Activated CD8-positive, alpha-beta memory T cell treated with anti-CD3 and anti-CD28 coated beads for 1 hour (primary cell): ENCODE results near the gene TSEN54.
A peak's percentile ranks its signal among the peaks of the same experiment; 100 is the strongest.
"Not testable (repeated sequence)": the region's sequence is repeated elsewhere in the genome, so short reads cannot be mapped to it uniquely, and the experiment has no call there.

Source experiments
- DNase-seq, 2 donors: peaks; one replicate each; pipeline ENCODE4 v3.0.0-alpha.2; 2020; ENCODE audit warnings: low read depth in 1 of 2; ENCODE audit errors: extremely low read depth in 1 of 2

TSEN54 gene

DNA sequence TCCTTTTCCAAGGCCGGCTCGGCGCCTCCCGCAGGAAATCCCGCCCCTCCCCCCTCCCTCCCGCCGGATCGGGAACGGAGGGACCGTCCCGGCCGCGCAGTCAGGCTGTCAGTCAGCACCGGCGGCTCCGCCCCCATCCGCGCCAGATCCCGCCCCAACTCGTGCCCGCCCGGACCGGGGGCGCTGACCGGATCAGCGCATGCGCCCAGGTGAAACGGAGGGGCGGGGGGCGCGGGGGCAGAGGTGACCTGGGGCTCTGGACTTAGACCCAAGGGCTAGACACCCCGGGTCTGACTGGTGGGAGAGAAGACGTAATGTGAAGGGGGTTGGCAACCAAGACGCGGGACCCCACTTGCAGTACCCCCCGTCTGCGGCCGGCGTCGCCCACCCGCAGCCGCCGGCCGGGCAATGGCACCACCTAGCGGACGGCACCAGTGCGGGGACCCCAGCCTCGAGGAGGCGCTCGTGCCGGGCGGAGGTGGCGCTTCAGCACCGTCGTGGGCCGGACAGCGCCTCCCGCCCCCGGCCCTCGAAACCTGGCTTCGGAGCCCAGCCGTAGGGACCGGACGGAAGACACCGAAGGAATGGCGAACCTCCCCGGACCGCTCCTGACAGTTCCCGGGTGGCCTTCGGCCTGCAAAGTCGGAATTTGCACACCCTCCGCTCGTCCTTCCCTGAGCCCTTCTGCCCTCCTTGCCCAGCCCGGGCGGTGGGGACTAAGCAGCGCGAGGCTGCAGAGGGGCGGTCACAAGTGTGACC lies 653 bp upstream of the TSEN54 start, which contains the start of gene CASKIN2:
Gene CASKIN2 (minus strand): TSS at position 42 of the 759 bp plus-strand sequence. CDS start 1,733 bp downstream, outside the sequence.
- peak; percentile 44 to 61 for DNase-seq

DNA sequence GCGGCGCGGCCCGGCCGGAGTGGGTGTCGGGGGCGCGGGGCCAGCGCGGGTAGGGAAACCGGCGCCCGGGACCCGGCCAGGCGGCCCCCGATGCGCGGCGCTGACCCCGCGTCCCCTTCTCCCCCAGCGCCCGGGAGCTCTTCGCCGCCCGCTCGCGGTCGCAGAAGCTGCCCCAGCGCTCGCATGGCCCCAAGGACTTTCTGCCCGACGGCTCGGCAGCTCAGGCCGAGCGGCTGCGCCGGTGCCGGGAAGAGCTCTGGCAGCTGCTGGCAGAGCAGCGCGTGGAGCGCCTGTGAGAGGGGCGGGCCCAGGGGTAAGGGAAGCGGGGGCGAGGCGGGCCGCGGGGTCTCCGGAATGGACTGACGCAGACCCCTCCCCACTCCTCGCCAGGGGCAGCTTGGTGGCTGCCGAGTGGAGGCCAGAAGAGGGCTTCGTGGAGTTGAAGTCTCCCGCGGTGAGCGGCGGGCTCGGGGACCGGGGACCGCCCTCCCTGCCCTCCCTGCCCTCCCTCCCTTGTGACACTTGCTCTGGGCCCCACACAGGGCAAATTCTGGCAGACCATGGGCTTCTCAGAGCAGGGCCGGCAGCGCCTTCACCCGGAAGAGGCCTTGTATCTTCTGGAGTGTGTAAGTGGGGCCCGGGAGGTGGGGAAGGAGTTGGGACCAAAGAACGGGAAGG lies 430 bp downstream of the TSEN54 start:
- DNase-seq, result peak in 1 of 2 donors; percentile 24

DNA sequence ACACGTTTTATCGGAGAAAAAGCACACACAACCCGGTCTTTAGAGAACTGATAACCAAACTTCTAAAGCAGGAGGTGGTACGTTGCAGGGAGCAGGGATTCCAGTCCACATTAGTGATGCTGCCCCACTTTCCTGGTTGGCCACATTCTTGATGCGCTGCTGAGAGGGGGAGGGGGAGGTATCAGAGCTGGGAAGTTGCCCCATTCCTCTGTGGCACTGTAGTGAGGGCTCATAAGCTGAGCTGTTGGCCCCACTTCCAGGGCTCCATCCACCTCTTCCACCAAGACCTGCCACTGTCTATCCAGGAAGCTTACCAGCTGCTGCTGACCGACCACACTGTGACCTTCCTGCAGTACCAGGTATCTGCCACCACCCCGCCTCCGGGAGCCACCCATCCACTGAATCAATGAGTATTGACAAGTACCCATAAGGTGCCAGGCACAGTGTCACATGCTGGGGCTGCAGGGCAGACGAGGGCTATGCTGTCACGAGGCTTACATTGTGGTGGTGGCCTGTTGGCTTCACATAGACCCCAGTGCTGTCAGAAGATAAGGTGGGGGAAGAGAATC lies 1.1 kb downstream of the TSEN54 start:
- DNase-seq, result no peak

DNA sequence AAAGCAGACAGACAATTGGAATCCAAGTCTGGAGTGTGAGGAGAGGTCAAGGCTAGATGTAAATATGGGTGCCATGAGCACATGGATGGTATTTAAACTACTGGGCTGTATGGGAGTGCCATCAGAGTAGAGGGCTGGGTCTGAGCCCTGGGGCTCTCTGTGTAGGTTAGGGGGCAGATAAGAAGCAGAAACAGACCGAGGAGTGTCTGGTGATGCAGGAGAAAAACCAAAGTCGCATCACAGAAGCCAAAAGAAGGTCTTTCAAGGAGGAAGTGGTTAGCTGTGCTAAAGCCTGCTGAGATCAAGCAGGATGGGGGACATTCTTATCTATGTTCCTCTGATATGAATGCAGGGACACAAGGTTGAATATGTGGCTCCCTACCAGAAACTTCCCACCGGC lies 1.9 kb downstream of the TSEN54 start:
- no peak for DNase-seq

DNA sequence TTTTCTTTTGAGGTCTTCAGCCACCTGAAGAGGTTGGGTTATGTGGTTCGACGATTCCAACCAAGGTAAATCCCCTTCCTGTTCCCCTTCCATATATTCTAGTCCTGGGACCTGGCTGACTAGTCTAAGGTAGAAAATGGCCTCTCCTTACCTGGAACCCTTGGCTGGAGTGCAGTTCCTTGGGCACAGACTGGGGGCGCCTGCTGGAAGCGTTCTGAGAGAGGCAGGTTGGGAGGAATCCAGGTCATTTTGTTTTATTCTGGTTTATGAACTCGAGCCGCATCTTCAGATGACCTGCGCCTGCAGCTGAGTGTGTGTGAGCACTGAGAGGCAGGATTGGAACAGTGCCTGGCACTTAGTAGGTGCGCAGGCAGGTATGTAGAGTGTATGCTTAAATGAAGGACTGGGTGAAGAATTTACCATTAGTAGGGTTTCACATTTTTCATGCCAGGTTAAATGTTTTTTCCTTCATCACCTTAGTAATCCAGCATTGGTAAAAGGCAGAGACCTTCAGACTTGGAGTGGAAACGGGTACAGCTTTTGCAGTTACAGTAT lies 2.7 kb downstream of the TSEN54 start:
- no peak for DNase-seq

DNA sequence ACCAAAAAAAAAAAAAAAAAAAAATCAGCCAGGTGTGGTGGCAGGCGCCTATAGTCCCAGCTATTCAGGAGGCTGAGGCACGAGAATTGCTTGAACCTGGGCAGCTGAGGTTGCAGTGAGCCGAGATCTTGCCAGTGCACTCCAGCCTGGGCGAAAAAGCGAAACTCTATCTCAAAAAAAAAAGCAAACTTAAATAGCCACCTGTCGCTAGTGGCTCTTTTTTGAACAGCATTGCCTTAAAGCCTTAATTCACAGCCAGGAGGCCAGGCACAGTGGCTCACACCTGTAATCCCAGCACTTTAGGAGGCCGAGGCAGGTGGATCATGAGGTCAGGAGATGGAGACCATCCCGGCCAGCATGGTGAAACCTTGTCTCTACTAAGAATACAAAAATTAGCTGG lies 4.1 kb downstream of the TSEN54 start:
- DNase-seq, result not testable (repeated sequence)

DNA sequence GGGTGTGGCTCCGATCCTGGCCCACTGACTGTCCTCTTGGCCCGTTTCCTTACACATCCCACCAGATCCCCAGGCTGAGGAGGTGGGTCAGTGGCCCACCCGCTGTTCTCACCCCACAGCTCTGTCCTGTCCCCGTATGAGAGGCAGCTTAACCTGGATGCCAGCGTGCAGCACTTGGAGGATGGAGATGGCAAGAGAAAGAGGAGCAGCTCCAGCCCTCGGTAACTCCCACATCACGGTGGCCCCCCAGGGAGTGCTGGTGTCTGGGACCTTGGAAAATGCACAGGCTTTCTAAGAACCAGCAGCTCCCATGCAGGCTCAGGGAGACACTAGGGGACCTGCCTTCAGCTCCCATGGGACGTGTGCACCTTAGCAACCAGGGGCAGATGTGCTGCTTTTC lies 5.0 kb downstream of the TSEN54 start:
- DNase-seq, result no peak

DNA sequence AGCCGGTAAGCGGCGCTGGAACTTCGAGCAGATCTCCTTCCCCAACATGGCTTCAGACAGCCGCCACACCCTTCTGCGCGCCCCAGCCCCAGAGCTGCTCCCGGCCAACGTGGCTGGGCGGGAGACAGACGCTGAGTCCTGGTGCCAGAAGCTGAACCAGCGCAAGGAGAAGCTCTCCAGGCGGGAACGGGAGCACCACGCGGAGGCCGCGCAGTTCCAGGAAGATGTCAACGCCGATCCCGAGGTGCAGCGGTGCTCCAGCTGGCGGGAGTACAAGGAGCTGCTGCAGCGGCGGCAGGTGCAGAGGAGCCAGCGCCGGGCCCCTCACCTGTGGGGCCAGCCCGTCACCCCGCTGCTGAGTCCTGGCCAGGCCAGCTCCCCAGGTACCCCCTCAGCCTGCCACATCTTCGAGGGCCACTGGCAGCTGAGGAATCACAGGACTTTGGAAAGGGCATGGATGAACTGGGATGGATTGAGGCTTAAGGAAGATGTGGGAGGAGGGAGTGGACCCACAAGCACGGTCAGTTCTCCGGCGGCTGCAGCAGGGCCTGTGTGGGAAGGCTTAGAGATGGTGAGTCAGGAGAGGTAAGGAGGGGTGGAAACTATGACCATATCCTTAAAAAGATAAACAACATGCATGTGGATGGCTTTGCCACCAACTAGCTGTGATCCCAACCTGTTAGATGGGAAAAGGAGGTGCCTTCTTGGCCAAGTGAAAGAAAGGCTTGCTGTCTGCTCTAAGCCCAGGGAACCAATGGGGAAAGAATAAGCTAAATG lies 5.8 kb downstream of the TSEN54 start:
- no peak for DNase-seq

DNA sequence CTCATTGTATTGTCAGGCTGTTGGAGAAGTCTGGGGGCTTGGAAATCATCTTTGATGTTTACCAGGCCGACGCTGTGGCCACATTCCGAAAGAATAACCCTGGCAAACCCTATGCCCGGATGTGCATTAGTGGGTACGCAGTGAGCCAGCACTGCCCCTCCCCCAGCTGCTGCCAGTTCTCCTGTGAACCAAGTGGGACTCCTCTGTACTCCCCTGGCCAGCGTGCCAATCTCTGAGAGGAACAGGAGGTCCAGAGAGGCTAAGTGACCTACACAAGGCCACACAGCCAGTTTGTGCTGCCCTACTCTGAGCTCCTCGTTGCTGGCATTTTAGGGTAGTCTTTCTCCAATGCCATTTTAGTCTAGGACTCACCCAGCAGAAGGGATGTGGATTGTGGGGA lies 7.3 kb downstream of the TSEN54 start:
- DNase-seq, result no peak

DNA sequence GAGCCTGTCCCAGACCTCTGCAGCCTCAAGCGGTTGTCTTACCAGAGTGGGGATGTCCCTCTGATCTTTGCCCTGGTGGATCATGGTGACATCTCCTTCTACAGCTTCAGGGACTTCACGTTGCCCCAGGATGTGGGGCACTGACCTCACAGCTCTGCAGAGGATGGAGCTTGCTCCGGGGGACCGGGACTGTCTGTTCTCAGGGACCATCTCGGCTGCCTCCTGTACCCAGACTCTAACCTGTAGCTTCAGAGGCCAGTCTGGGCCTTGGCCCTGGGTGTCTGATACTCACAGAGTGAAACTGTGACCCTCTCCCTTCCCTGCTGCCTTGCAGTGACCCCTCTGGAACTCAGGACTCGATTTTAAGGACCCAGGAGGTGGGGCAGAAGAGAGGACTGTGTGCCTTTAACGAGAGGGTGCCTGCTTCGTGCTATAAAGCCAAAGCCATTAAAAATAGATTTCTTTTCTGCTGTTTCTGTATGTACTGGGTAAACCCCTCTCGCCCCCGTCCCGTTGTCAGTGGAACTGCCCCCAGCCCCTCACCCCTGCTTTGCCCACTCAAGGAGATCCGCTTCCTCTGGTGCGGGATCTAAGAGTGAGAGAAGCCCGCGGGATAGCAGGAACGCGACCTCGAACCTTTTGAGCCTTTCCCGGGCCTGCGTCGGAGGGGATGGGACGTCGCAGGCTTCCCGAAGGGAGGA lies 8.1 kb downstream of the TSEN54 start:
- no peak for DNase-seq

DNA sequence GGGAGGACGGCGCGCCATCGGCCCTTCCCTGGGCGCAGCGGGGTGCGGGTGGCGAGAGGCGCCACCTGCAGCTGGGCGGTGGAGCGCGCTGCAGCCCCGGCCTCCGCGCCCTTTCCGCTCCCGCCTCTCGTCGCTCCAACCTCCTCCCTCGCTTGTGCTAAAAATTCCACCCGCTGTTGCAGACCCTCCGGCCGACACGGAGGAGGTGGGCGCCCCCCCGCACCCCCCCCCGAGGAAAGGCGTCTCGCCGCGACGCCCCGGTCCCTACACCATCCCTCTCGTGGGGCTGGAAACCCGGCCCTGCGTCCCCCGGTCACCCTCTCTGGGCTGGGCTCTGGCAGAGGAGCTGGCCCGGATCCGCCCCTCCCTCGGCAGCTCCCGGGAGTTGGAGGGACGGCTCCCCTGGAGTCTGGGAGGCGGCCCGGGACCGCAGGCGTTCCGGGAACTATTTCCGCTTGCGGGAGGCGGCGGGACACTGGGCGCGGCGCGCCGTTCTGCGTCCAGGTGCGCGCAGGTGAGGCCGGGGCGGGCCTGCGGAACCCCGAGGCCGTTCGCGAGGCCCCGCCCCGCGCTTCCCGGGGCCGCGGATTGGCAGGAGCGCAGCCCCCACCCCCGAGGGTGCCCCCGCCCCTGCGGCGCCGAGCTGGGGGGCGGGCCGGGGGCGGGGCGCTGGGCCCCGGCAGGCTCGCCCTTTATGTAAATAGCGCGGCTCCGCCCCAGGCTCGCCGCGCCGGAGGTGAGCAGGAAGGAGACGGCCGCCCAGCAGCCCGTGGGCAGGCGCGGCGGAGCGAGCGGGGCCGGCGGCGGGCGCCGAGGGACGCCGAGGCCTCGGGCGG lies 8.9 kb downstream of the TSEN54 start, which contains the start of gene LLGL2:
Gene LLGL2 (plus strand): TSS at position 728 of the 836 bp plus-strand sequence. CDS start 17,730 bp downstream, outside the sequence.
- peak; percentile 50 to 77 for DNase-seq

DNA sequence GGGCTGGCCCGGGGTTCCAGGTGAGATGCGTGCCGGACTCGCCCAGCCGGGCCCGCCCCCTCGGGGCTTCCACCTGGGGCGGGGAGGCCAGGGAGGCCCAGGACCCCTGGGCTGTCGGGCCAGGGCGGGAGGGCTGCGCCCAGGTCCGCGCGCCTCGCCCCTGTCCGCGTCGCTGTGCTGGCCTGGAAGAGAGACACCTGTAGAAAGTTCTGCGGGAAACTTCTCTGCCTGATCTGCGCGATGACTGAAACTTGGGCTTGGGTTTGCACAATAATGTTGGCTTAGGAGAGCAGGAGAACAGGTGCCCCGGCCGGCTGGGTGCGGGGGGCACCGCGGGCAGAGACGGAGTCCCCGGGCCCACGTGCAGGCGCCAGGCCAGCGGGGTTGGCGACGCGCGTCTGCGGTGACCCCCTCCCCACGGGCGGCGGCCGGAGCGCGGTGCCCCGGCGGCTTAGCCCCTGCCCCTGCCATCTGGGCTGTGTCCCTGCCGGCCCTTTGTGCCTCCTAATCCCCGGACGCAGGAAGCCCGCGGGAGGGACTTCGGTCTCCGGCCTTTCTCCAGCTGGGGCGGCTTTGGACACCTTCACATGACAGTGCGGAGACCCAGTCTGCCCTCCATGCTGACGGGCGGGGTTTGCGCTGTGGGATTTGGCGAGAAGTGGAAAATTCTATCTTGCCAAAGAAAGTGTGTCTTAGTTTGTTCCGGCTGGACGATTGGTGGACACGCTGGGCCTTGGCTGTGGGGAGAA lies 9.7 kb downstream of the TSEN54 start:
- DNase-seq, result no peak

DNA sequence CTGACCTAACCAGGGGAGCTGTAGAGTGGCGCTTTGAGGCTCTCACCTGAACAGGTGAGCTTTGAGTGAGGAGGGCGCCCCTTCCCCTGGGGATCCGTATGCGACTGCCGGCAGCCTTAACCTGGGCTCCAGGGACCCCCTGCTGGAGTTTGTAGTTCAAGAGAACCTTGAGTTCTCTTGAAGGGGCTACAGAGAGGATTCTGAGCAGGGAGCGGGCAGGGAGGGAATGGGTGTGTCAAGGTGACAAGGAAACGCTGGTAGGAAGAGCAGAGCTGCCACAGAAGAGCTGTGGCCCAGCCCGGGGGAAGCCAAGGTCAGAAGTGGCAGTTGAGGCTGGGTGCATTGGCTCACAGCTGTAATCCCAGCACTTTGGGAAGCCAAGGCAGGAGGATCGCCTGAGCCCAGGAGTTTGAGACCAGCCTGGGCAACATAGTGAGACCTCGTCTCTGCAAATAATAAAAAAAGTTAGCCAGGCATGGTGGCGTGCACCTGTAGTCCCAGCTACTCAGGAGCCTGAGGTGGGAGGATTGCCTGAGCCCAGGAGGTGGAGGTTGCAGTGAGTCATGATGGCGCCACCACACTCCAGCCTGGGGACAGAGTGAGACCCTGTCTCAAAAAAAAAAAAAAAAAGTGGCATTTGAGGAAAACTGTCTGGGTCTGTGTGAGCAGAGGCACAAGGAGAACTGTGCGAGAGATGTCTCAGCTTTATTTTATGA lies 10.4 kb downstream of the TSEN54 start:
- no peak for DNase-seq

DNA sequence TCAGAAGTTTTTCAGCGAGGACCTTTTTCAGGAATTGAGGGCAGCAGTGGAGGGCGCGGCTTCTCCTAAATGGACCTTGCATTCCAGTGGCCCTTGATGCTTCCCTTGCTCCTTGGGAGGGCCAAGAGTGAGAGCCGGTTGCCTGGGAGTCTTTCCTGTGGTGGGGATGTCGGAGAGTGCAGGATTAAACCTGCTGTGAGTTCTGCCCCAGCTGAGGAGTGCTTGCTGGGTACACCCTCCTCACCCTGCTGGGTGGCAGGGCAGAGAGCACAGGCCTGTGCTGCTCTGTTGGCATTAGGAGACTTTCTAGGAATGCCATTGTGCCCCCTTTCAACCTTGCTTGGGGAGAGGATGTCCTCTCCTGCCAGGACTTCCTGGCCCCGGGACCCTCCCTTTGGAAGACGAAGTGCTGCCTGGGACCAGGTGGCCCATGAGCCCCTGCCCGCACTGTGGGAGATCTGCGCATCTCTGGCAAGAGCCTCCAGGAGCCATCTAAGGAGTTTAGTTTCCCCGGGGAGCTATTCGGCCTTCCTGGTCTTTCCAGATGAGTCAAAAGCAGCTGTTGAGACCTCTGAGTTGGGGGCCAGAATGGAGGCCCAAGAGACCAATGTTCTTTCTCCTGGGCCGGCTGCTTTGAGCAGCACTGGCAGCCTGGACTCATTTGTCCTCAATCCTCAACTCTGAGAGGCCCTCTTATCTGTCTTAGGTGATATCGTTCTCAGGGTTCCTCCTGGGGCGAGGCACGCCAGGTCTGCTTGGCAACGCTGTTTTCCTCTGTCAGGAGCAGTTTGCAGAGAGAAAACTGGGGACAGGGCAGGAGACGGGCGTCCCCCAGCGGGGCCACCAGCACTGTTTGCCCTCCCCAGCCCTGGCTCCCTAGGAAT lies 14.8 kb downstream of the TSEN54 start:
- DNase-seq, result no peak

DNA sequence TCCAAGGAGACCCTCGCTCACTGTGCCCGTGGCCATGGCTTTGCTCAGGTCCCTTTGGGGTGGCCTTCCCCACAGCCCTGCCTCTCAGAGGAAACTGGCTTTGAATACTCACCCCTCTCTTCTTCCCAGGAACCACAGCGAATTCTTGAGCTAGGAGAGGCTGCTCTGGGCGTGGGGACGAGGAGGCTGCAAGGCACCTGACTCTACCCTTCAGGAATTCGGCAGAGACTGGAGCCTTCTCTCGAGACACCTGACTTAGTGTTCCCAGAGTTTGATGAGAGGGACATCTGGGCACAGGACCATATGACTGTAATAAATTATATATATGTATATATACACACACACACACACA lies 15.4 kb downstream of the TSEN54 start:
- no peak for DNase-seq

DNA sequence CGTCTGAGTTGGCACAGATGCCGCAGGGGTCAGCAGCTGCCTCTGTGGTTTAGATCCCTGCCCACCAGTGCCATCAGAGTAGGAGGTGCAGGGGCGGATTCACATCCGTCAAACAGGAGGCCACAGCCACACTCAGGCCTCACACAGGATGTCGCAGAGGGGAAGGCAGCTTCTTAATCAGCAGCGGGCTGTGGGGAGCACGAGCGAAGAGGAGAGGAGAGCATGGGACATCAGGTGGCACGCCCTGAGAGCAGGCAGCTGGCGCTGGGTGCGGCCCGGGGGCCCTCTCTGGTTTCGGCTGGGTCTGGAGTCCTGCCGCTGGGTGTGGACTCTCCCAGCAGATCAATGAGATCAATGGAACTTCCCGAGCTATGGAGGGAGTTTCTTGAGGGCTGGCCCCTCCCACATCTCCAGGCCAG lies 18.8 kb downstream of the TSEN54 start:
- peak in 1 of 2 donors; percentile 38 for DNase-seq

DNA sequence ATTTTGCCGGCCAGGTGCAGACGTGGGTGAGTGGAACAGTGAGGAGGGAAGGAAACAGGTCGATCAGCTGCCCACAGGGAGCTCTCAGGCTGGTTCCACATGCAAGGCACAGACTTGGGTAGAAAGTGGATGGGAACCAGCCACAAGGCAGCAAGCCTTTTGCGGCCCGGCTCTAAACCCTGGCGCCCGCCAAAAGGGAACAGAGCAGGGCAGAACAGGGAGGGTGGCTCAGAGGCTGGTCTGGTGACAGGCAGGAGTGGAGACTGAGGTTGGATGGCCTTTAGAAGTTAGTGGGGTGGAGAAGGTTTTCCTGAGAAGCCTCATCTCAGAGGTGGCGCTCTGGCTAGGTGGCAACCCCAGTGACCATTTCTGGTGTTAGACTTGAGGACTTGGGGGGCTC lies 19.5 kb downstream of the TSEN54 start:
- DNase-seq, result no peak
